SK-N-MC (cell line): ENCODE measurements around the gene LDB1.
A peak's percentile ranks its signal among the peaks of the same experiment; 100 is the strongest.

Experiments
- DNase-seq: peaks from one replicate; pipeline ENCODE4 v3.0.0-alpha.2; 2011; ENCODE audit warnings: low read depth, low spot score
- H3K27ac ChIP-seq: fragments of 200-600 bp; sonication (generic); 2 replicates; pipeline ENCODE4 v1.5.1; 2016; ENCODE audit warnings: mixed run types
- H3K36me3 ChIP-seq: fragments of 200-600 bp; sonication (generic); 2 replicates; pipeline ENCODE4 v1.6.1; 2017; ENCODE audit warnings: antibody characterized with exemption, low read length, mixed read lengths; ENCODE audit not compliant: insufficient read depth
- H3K4me3 ChIP-seq: fragments of 200-600 bp; sonication (generic); 2 replicates; pipeline ENCODE4 v1.5.1; 2016
- H3K9ac ChIP-seq: fragments of 200-600 bp; sonication (generic); 2 replicates; pipeline ENCODE4 v1.8.0; 2017; ENCODE audit warnings: mixed run types, mixed read lengths; ENCODE audit not compliant: insufficient read length
- H3K9me3 ChIP-seq: fragments of 200-600 bp; sonication (generic); 2 replicates; pipeline ENCODE4 v1.6.1; 2017; ENCODE audit warnings: low read depth, mild to moderate bottlenecking, antibody characterized with exemption, low read length, moderate library complexity, mixed read lengths
- EZH2 ChIP-seq: fragments of 200-600 bp; sonication (generic); IDR thresholded peaks from one replicate; pipeline ENCODE4 v1.6.1; 2017; ENCODE audit warnings: antibody characterized with exemption
- FOXP2 ChIP-seq: optimal IDR thresholded peaks from 2 replicates; pipeline ENCODE3; 2011; ENCODE audit warnings: mild to moderate bottlenecking, moderate library complexity; ENCODE audit not compliant: insufficient read depth; ENCODE audit errors: extremely low read length, control extremely low read depth
- POLR2AphosphoS5 ChIP-seq: IDR thresholded peaks from 2 replicates; pipeline ENCODE4 v1.6.1; 2012; ENCODE audit warnings: mild to moderate bottlenecking, low read depth, low read length, borderline replicate concordance

LDB1 gene

GRCh38 chr10:102120142-102120990 is at the start of gene LDB1:
Gene LDB1, minus strand, starts transcription at chr10:102120368. Its CDS starts 258 bp downstream, at chr10:102120110.
- DNase-seq = no peak
- H3K9me3 ChIP-seq = no peaks in the 10 kb centered on the region
- H3K36me3 ChIP-seq = no peaks in the 10 kb centered on the region
- no peak for TF ChIP-seq EZH2
- TF ChIP-seq POLR2AphosphoS5 = peak; percentile 53; the same call in 1 of the 2 replicates
- H3K4me3 ChIP-seq = peak within 1 kb of the TSS; percentile 78
- peak within 1 kb of the TSS; percentile 93 for H3K27ac ChIP-seq
- H3K9ac ChIP-seq = peak within 1 kb of the TSS; percentile 47

GRCh38 chr10:102167861-102168260 is 47.7 kb upstream of the LDB1 start:
- Histone ChIP-seq H3K27ac (no peak overlapping the region), H3K9ac (no peak overlapping the region), H3K9me3 (no peaks in the 10 kb centered on the region), H3K36me3 (peaks cover 4% of the 10 kb centered on the region; the same call in 1 of the 2 replicates), H3K4me3 (no peak overlapping the region)
- DNase-seq = no peak
- TF ChIP-seq FOXP2 (no peak), EZH2 (no peak), POLR2AphosphoS5 (no peak)

- DNase-seq = no peak
- H3K9me3 ChIP-seq = no peaks in the 10 kb centered on the region
- H3K36me3 ChIP-seq = peaks cover 41% of the 10 kb centered on the region
- no peak overlapping the region for H3K4me3 ChIP-seq
- H3K27ac ChIP-seq = no peak overlapping the region
- TF ChIP-seq POLR2AphosphoS5 (no peak), FOXP2 (no peak), EZH2 (no peak)
- H3K9ac ChIP-seq = no peak overlapping the region
These were observed 43.3 kb upstream of the LDB1 start for GRCh38 chr10:102163342-102163989.

GRCh38 chr10:102159831-102160230 is 39.7 kb upstream of the LDB1 start:
- peaks cover 72% of the 10 kb centered on the region for H3K36me3 ChIP-seq
- TF ChIP-seq EZH2 (no peak), POLR2AphosphoS5 (no peak), FOXP2 (no peak)

GRCh38 chr10:102159051-102159597 is 39.0 kb upstream of the LDB1 start:
- no peak overlapping the region for H3K27ac ChIP-seq
- TF ChIP-seq POLR2AphosphoS5 = no peak
- no peak for TF ChIP-seq EZH2
- no peak for TF ChIP-seq FOXP2
- H3K9ac ChIP-seq = no peak overlapping the region
- H3K9me3 ChIP-seq = no peaks in the 10 kb centered on the region
- peaks cover 78% of the 10 kb centered on the region for H3K36me3 ChIP-seq
- H3K4me3 ChIP-seq = no peak overlapping the region
- no peak for DNase-seq

More at GRCh38 chr10:102159831-102160230, 39.7 kb upstream of the LDB1 start:
- Histone ChIP-seq H3K27ac (no peak overlapping the region), H3K4me3 (no peak overlapping the region), H3K9me3 (no peaks in the 10 kb centered on the region), H3K9ac (no peak overlapping the region)
- no peak for DNase-seq

GRCh38 chr10:102157224-102157623 is 37.1 kb upstream of the LDB1 start:
- TF ChIP-seq EZH2 (no peak), POLR2AphosphoS5 (no peak), FOXP2 (no peak)
- Histone ChIP-seq H3K9me3 (no peaks in the 10 kb centered on the region), H3K27ac (no peak overlapping the region), H3K36me3 (peaks cover 74% of the 10 kb centered on the region), H3K9ac (no peak overlapping the region), H3K4me3 (no peak overlapping the region)
- DNase-seq = no peak

GRCh38 chr10:102154466-102155116 is 34.4 kb upstream of the LDB1 start:
- H3K27ac ChIP-seq = no peak overlapping the region
- TF ChIP-seq FOXP2 (no peak), EZH2 (no peak), POLR2AphosphoS5 (no peak)
- DNase-seq = no peak
- H3K9me3 ChIP-seq = no peaks in the 10 kb centered on the region
- H3K9ac ChIP-seq = no peak overlapping the region
- peaks cover 53% of the 10 kb centered on the region for H3K36me3 ChIP-seq
- no peak overlapping the region for H3K4me3 ChIP-seq

- DNase-seq = no peak
- peak overlapping the region; percentile 88; the same call in 1 of the 2 replicates for H3K27ac ChIP-seq
- TF ChIP-seq FOXP2 = no peak
- TF ChIP-seq EZH2 = no peak
- TF ChIP-seq POLR2AphosphoS5 = no peak
These were observed 33.0 kb upstream of the LDB1 start for GRCh38 chr10:102153093-102153620.

More at GRCh38 chr10:102153093-102153620, 33.0 kb upstream of the LDB1 start:
- peak overlapping the region; percentile 96 for H3K9ac ChIP-seq
- no peaks in the 10 kb centered on the region for H3K9me3 ChIP-seq
- peaks cover 45% of the 10 kb centered on the region for H3K36me3 ChIP-seq
- peak overlapping the region; percentile 93 for H3K4me3 ChIP-seq
